Stimulated activated CD4-positive, alpha-beta T cell treated with anti-CD3 and anti-CD28 coated beads, Interleukin-1b, Interleukin-23, amount 100 ng/mL, for 48 hours (primary cell): Measurements from ENCODE around the gene TRDN.
"Not testable (repeated sequence)": the region's sequence is repeated elsewhere in the genome, so short reads cannot be mapped to it uniquely, and the experiment has no call there.

Source experiments
- DNase-seq: peaks from one replicate; pipeline ENCODE4 v3.0.0-alpha.2; 2020

Gene TRDN

GRCh38 chr6:123489589-123489988 lies 147.2 kb downstream of the TRDN start:
- no peak for DNase-seq

GRCh38 chr6:123480986-123481385 lies 155.8 kb downstream of the TRDN start:
- no peak for DNase-seq

GRCh38 chr6:123472025-123472702 lies 164.6 kb downstream of the TRDN start:
- not testable (repeated sequence) for DNase-seq

- no peak for DNase-seq
These were observed 169.4 kb downstream of the TRDN start for GRCh38 chr6:123467392-123467791.

- no peak for DNase-seq
These were observed 174.6 kb downstream of the TRDN start for GRCh38 chr6:123462152-123462551.

- DNase-seq = no peak
These were observed 178.5 kb downstream of the TRDN start for GRCh38 chr6:123458218-123458617.

- no peak for DNase-seq
These were observed 179.9 kb downstream of the TRDN start for GRCh38 chr6:123456836-123457235.

GRCh38 chr6:123454448-123454847 lies 182.3 kb downstream of the TRDN start:
- DNase-seq = no peak

- DNase-seq = not testable (repeated sequence)
These were observed 183.7 kb downstream of the TRDN start for GRCh38 chr6:123453071-123453470.

- DNase-seq = no peak
These were observed 188.4 kb downstream of the TRDN start for GRCh38 chr6:123448306-123448884.

- no peak for DNase-seq
These were observed 189.3 kb downstream of the TRDN start for GRCh38 chr6:123447315-123447937.

- DNase-seq = no peak
These were observed 197.4 kb downstream of the TRDN start for GRCh38 chr6:123439371-123439770.

GRCh38 chr6:123434186-123434585 lies 202.6 kb downstream of the TRDN start:
- DNase-seq = no peak

GRCh38 chr6:123430970-123431369 lies 205.8 kb downstream of the TRDN start:
- no peak for DNase-seq

GRCh38 chr6:123427008-123427407 lies 209.7 kb downstream of the TRDN start:
- DNase-seq = no peak

GRCh38 chr6:123423130-123423529 lies 213.6 kb downstream of the TRDN start:
- DNase-seq = no peak

- DNase-seq = no peak
These were observed 216.2 kb downstream of the TRDN start for GRCh38 chr6:123420512-123420911.

- no peak for DNase-seq
These were observed 218.7 kb downstream of the TRDN start for GRCh38 chr6:123418071-123418470.

- no peak for DNase-seq
These were observed 219.2 kb downstream of the TRDN start for GRCh38 chr6:123417535-123417934.

GRCh38 chr6:123415844-123416468 lies 220.8 kb downstream of the TRDN start:
- peak; percentile 12 for DNase-seq

GRCh38 chr6:123404975-123405374 lies 231.8 kb downstream of the TRDN start:
- DNase-seq = no peak

- no peak for DNase-seq
These were observed 234.7 kb downstream of the TRDN start for GRCh38 chr6:123402052-123402451.

GRCh38 chr6:123398072-123398471 lies 238.7 kb downstream of the TRDN start:
- DNase-seq = no peak

GRCh38 chr6:123393331-123393730 lies 243.4 kb downstream of the TRDN start:
- DNase-seq = no peak
